Esophagus squamous epithelium (tissue), 4 donors: Measurements from ENCODE around the gene ZMIZ1.

Experiments
- CTCF ChIP-seq, 6 experiments: fragments of 450-650 bp in 4 of 6; fragments of 200-600 bp in 2 of 6; sonication (generic) in 2 of 6; IDR thresholded peaks; one replicate each; pipeline ENCODE4 v1.5.1; 2016 to 2019; ENCODE audit warnings: antibody characterized with exemption in 6 of 6, mild to moderate bottlenecking in 4 of 6, moderate library complexity in 4 of 6
- POLR2A ChIP-seq, 4 donors: fragments of 450-650 bp; IDR thresholded peaks; one replicate each; pipeline ENCODE4 v1.6.1; 2017; ENCODE audit warnings: antibody characterized with exemption in 4 of 4, mild to moderate bottlenecking in 4 of 4, moderate library complexity in 3 of 4

- TF ChIP-seq CTCF (IDR thresholded peaks at IDR 0.05) (no peak), POLR2A (IDR thresholded peaks at IDR 0.05) (peak in 1 of 4 donors; percentile 19)
Observed at GRCh38 chr10:79248341-79249185, 179.8 kb downstream of the ZMIZ1 start.
